HG03520 (cell line): ENCODE data around the gene ATG14.
"Not testable (repeated sequence)": the region's sequence is repeated elsewhere in the genome, so short reads cannot be mapped to it uniquely, and the experiment has no call there.

Experiments
- ATAC-seq: cut with Tn5 transposase; IDR thresholded peaks from one replicate; pipeline ENCODE4 v1.9.1; 2021; ENCODE audit warnings: mild to moderate bottlenecking, moderate library complexity; ENCODE audit not compliant: unreplicated experiment

ATG14 gene

GRCh38 chr14:55353686-55354467, 57.8 kb downstream of the ATG14 start:
- no peak for ATAC-seq

GRCh38 chr14:55352201-55352600, 59.4 kb downstream of the ATG14 start:
- no peak for ATAC-seq

GRCh38 chr14:55351111-55351510, 60.5 kb downstream of the ATG14 start:
- ATAC-seq: no peak

- ATAC-seq: no peak
These were observed 61.2 kb downstream of the ATG14 start for GRCh38 chr14:55350461-55350860.

- no peak for ATAC-seq
These were observed 62.1 kb downstream of the ATG14 start for GRCh38 chr14:55349565-55349964.

- peak; percentile 50 for ATAC-seq
These were observed 62.7 kb downstream of the ATG14 start for GRCh38 chr14:55348766-55349453.

- no peak for ATAC-seq
These were observed 63.9 kb downstream of the ATG14 start for GRCh38 chr14:55347748-55348147.

GRCh38 chr14:55347040-55347439, 64.6 kb downstream of the ATG14 start:
- ATAC-seq: no peak

- not testable (repeated sequence) for ATAC-seq
These were observed 67.0 kb downstream of the ATG14 start for GRCh38 chr14:55344582-55345163.

GRCh38 chr14:55341781-55342180, 69.8 kb downstream of the ATG14 start:
- no peak for ATAC-seq

- ATAC-seq: no peak
These were observed 71.1 kb downstream of the ATG14 start for GRCh38 chr14:55340482-55340881.

GRCh38 chr14:55339770-55340169, 71.9 kb downstream of the ATG14 start:
- ATAC-seq: peak; percentile 81

- no peak for ATAC-seq
These were observed 74.9 kb downstream of the ATG14 start for GRCh38 chr14:55336691-55337090.

GRCh38 chr14:55336162-55336561, 75.5 kb downstream of the ATG14 start:
- ATAC-seq: no peak

GRCh38 chr14:55333711-55334485, 77.7 kb downstream of the ATG14 start:
- no peak for ATAC-seq

GRCh38 chr14:55332654-55333570, 78.7 kb downstream of the ATG14 start:
- peak; percentile 48 for ATAC-seq

- ATAC-seq: no peak
These were observed 81.5 kb downstream of the ATG14 start for GRCh38 chr14:55329999-55330710.

- ATAC-seq: no peak
These were observed 83.3 kb downstream of the ATG14 start for GRCh38 chr14:55328317-55328716.

GRCh38 chr14:55327179-55327578, 84.5 kb downstream of the ATG14 start:
- ATAC-seq: peak; percentile 81

- ATAC-seq: no peak
These were observed 86.8 kb downstream of the ATG14 start for GRCh38 chr14:55324812-55325211.
